HG03064 (cell line): Measurements from ENCODE around the gene TNS2.
"Not testable (repeated sequence)": the region's sequence is repeated elsewhere in the genome, so short reads cannot be mapped to it uniquely, and the experiment has no call there.

ENCODE experiments used
- ATAC-seq: cut with Tn5 transposase; IDR thresholded peaks from one replicate; pipeline ENCODE4 v1.9.1; 2021; ENCODE audit warnings: low read depth; ENCODE audit not compliant: unreplicated experiment

TNS2 gene

GRCh38 chr12:53049571-53050318, at the start of gene TNS2:
Gene TNS2, plus strand, starts transcription at chr12:53050065. Its CDS starts 121 bp downstream, at chr12:53050186.
- ATAC-seq = no peak

GRCh38 chr12:53004178-53004577, 45.7 kb upstream of the TNS2 start:
- no peak for ATAC-seq

GRCh38 chr12:53004582-53004981, 45.3 kb upstream of the TNS2 start:
- no peak for ATAC-seq

- ATAC-seq = peak; percentile 2
These were observed 44.5 kb upstream of the TNS2 start for GRCh38 chr12:53005215-53005985.

GRCh38 chr12:53005986-53006809, 43.7 kb upstream of the TNS2 start, which contains the start of gene EIF4B:
Gene EIF4B, plus strand, starts transcription at chr12:53006456. Its CDS starts 28 bp downstream, at chr12:53006484.
- ATAC-seq = peak; percentile 83

GRCh38 chr12:53006810-53007309, 43.0 kb upstream of the TNS2 start:
- peak; percentile 17 for ATAC-seq

- ATAC-seq = no peak
These were observed 42.5 kb upstream of the TNS2 start for GRCh38 chr12:53007343-53007742.

- ATAC-seq = not testable (repeated sequence)
These were observed 41.1 kb upstream of the TNS2 start for GRCh38 chr12:53008760-53009159.

GRCh38 chr12:53010955-53011354, 38.9 kb upstream of the TNS2 start:
- ATAC-seq = no peak

GRCh38 chr12:53011889-53012288, 38.0 kb upstream of the TNS2 start:
- no peak for ATAC-seq

GRCh38 chr12:53012928-53013327, 36.9 kb upstream of the TNS2 start:
- no peak for ATAC-seq

- no peak for ATAC-seq
These were observed 35.2 kb upstream of the TNS2 start for GRCh38 chr12:53014709-53015108.

GRCh38 chr12:53025250-53025649, 24.6 kb upstream of the TNS2 start:
- no peak for ATAC-seq

- ATAC-seq = not testable (repeated sequence)
These were observed 22.9 kb upstream of the TNS2 start for GRCh38 chr12:53027014-53027413.

GRCh38 chr12:53031616-53032015, 18.2 kb upstream of the TNS2 start:
- ATAC-seq = no peak

- ATAC-seq = not testable (repeated sequence)
These were observed 16.0 kb upstream of the TNS2 start for GRCh38 chr12:53033832-53034231.

GRCh38 chr12:53034459-53034858, 15.4 kb upstream of the TNS2 start:
- no peak for ATAC-seq

- ATAC-seq = no peak
These were observed 13.1 kb upstream of the TNS2 start for GRCh38 chr12:53036802-53037201.

GRCh38 chr12:53039851-53040250, 10.0 kb upstream of the TNS2 start:
- ATAC-seq = no peak

GRCh38 chr12:53042607-53043454, 7.0 kb upstream of the TNS2 start:
- no peak for ATAC-seq
